K562 (cell line): ENCODE measurements around the gene CEP192. TPM values are rescaled to one million over a fixed set of nuclear protein-coding genes. Genes with fewer than 3 reads are reported as not detected.

ENCODE experiments used
- ATAC-seq: fragments of 200-7000 bp; cut with Tn5 transposase; 3 replicates; pipeline ENCODE4 v1.9.1; 2020; ENCODE audit warnings: moderate library complexity
- BruUV-seq: library from RNA; stranded (reverse); fragments of 400-500 nt; replicated peaks from 2 replicates; lab custom pipeline; 2021; lab: Mats Ljungman, UMichigan
- CTCF ChIA-PET: fragments of 300-600 bp; formaldehyde crosslinking; extraction: SDS; loops from one replicate; lab custom pipeline; 2021; ENCODE audit warnings: low intra/inter-chr PET ratio; lab: Yijun Ruan, JAX
- POLR2A ChIA-PET: fragments of 300-600, 350-650 bp; sonication (Branson Sonifier 250); formaldehyde crosslinking; extraction: SDS; loops from one replicate; lab custom pipeline; 2021; ENCODE audit warnings: antibody characterized with exemption, inconsistent platforms; lab: Yijun Ruan, JAX
- DNase-seq, 4 experiments: peaks; one replicate each; pipeline versions ENCODE4 v3.0.0 to v3.0.0-alpha.2; 2011 to 2018; ENCODE audit warnings: low spot score in 3 of 4, mixed read lengths in 3 of 4; ENCODE audit errors: extremely low read depth in 1 of 4
- FAIRE-seq: peaks from 2 replicates; lab custom pipeline; 2011; peaks lifted over from hg19 to GRCh38; lab: Jason Lieb, UNC
- H2AFZ ChIP-seq: 2 replicates; pipeline ENCODE4 v1.6.0; 2011; ENCODE audit warnings: low read depth, low read length, control low read depth, inconsistent platforms
- H3K27ac ChIP-seq: fragments of 200-600 bp; 3 replicates; pipeline ENCODE4 v1.8.0; 2011; ENCODE audit warnings: low read depth, mild to moderate bottlenecking, control low read depth, inconsistent platforms, low read length, moderate library complexity, mixed read lengths; ENCODE audit errors: extremely low read depth
- H3K27me3 ChIP-seq, 2 experiments: fragments of 300-600 bp in 1 of 2; 2 replicates in 1 of 2; 3 replicates in 1 of 2; pipeline versions ENCODE4 v1.6.0 to v1.8.0; 2011; ENCODE audit warnings: inconsistent platforms in 2 of 2, low read length in 2 of 2, mild to moderate bottlenecking in 1 of 2, mixed read lengths in 1 of 2, moderate library complexity in 1 of 2; ENCODE audit not compliant: control insufficient read depth in 2 of 2, insufficient read depth in 2 of 2
- H3K36me3 ChIP-seq: fragments of 300-600 bp; 3 replicates; pipeline ENCODE4 v1.8.0; 2011; ENCODE audit warnings: mild to moderate bottlenecking, low read length, inconsistent platforms; ENCODE audit not compliant: control insufficient read depth, insufficient read depth
- H3K4me1 ChIP-seq, 2 experiments: fragments of 200-600 bp in 1 of 2; replicated peaks in 1 of 2; 2 replicates in 1 of 2; 3 replicates in 1 of 2; pipeline versions ENCODE4 v1.5.1 to v1.8.0; 2011; ENCODE audit warnings: inconsistent platforms in 2 of 2, low read length in 2 of 2, mild to moderate bottlenecking in 1 of 2, mixed read lengths in 1 of 2, moderate library complexity in 1 of 2; ENCODE audit not compliant: control insufficient read depth in 2 of 2, insufficient read depth in 2 of 2
- H3K4me2 ChIP-seq: 2 replicates; pipeline ENCODE4 v1.6.1; 2011; ENCODE audit warnings: low read length, control low read depth, inconsistent platforms, mixed read lengths; ENCODE audit not compliant: insufficient read depth
- H3K4me3 ChIP-seq: fragments of 200-600 bp; sonication (generic), shearing (Covaris generic); 2 replicates; pipeline ENCODE4 v1.5.1; 2016; ENCODE audit warnings: control low read depth, inconsistent platforms
- H3K79me2 ChIP-seq: fragments of 200-600 bp; 3 replicates; pipeline ENCODE4 v1.8.0; 2011; ENCODE audit warnings: low read length, inconsistent platforms; ENCODE audit not compliant: control insufficient read depth, insufficient read depth
- H3K9ac ChIP-seq, 2 experiments: 2 replicates each; pipeline versions ENCODE4 v1.6.0 to v1.6.1; 2011; ENCODE audit warnings: low read depth in 2 of 2, low read length in 2 of 2, control low read depth in 1 of 2, inconsistent platforms in 1 of 2, mild to moderate bottlenecking in 1 of 2, mixed read lengths in 1 of 2; ENCODE audit not compliant: insufficient read depth in 1 of 2
- H3K9me1 ChIP-seq: one replicate; pipeline ENCODE4 v1.6.0; 2011; ENCODE audit warnings: inconsistent platforms, mild to moderate bottlenecking, low read length, moderate library complexity; ENCODE audit not compliant: control insufficient read depth, insufficient read depth
- H3K9me3 ChIP-seq: replicated peaks from 2 replicates; pipeline ENCODE4 v1.5.1; 2011; ENCODE audit warnings: low read depth, low read length, inconsistent platforms; ENCODE audit not compliant: control insufficient read depth, insufficient read depth
- H4K20me1 ChIP-seq: replicated peaks from 2 replicates; pipeline ENCODE4 v1.6.1; 2011; ENCODE audit warnings: low read length, inconsistent platforms, mixed read lengths; ENCODE audit not compliant: control insufficient read depth, insufficient read depth
- CGGBP1 ChIP-seq: fragments of 250-450 bp; sonication (Bioruptor Pico); IDR thresholded peaks from 2 replicates; pipeline ENCODE4 v1.9.0; 2021; ENCODE audit warnings: mild to moderate bottlenecking
- FOXK2 ChIP-seq, 2 experiments: fragments of 450-650 bp; IDR thresholded peaks in 1 of 2; conservative IDR thresholded peaks in 1 of 2; 2 replicates each; pipeline ENCODE4 v1.6.1; 2016; ENCODE audit warnings: low read depth in 2 of 2, mild to moderate bottlenecking in 1 of 2
- GTF2E2 ChIP-seq: fragments of 200-800 bp; sonication (Bioruptor generic); IDR thresholded peaks from 2 replicates; pipeline ENCODE4 v1.6.1; 2016; ENCODE audit warnings: missing genetic modification characterization, missing compliant biosample characterization
- MAFK ChIP-seq: IDR thresholded peaks from 2 replicates; pipeline ENCODE4 v1.6.1; 2011; ENCODE audit warnings: low read length, improper control_type of control experiment
- PRDM10 ChIP-seq: fragments of 450-650 bp; IDR thresholded peaks from 2 replicates; pipeline ENCODE4 v1.6.1; 2018; ENCODE audit not compliant: partially characterized antibody
- SIN3A ChIP-seq, 2 experiments: fragments of 150-350 bp in 1 of 2; IDR thresholded peaks; 2 replicates each; pipeline ENCODE4 v1.6.1; 2011 to 2016; ENCODE audit warnings: borderline replicate concordance in 2 of 2, low read depth in 2 of 2, low read length in 2 of 2, mild to moderate bottlenecking in 2 of 2, moderate library complexity in 2 of 2; ENCODE audit not compliant: control insufficient read depth in 1 of 2
- SRSF9 ChIP-seq: fragments of 200-400 bp; formaldehyde crosslinking; IDR thresholded peaks from 2 replicates; pipeline ENCODE4 v1.6.1; 2017; ENCODE audit warnings: low read depth, low read length, borderline replicate concordance
- TCF15 ChIP-seq: fragments of 250-450 bp; sonication (Bioruptor Pico); IDR thresholded peaks from 2 replicates; pipeline ENCODE4 v1.8.0; 2022; ENCODE audit warnings: moderate library complexity, mild to moderate bottlenecking, inconsistent platforms
- TOE1 ChIP-seq, 2 experiments: fragments of 450-650 bp in 1 of 2; sonication (generic) in 1 of 2; formaldehyde crosslinking in 1 of 2; IDR thresholded peaks; 2 replicates each; pipeline versions ENCODE4 v1.7.1 to v1.8.0; 2016 to 2022; ENCODE audit warnings: borderline replicate concordance in 2 of 2, mild to moderate bottlenecking in 2 of 2, antibody characterized with exemption in 1 of 2, inconsistent platforms in 1 of 2, low read depth in 1 of 2, missing genetic modification reagents in 1 of 2, moderate library complexity in 1 of 2
- ZNF586 ChIP-seq: fragments of 450-650 bp; formaldehyde crosslinking; conservative IDR thresholded peaks from 2 replicates; pipeline ENCODE4 v1.4.0; 2020; ENCODE audit warnings: mild to moderate bottlenecking, moderate library complexity
- WGBS: fragments of 100-300 bp; shearing (Covaris generic); methylation state at CpG from one replicate; pipeline ENCODE4 v1.1.6; 2016; ENCODE audit warnings: low coverage, mixed read lengths; ENCODE audit not compliant: insufficient coverage; ENCODE audit errors: missing lambda C conversion rate; 5-methylcytosine and 5-hydroxymethylcytosine counted together
- in situ Hi-C: fragments of 300-500 bp; cut with MboI; formaldehyde crosslinking; loops from 4 replicates; pipeline ENCODE4 v1.15.0; 2018; ENCODE audit warnings: inconsistent platforms, mixed read lengths
- intact Hi-C: fragments of 100-400 bp; cut with micrococcal nuclease; formaldehyde crosslinking; loops from 2 replicates; pipeline ENCODE4 v1.14.2; 2022
- polyA plus RNA-seq, 8 experiments: library from polyadenylated mRNA; depleted of rRNA in 4 of 8; stranded (reverse) in 5 of 8; unstranded in 3 of 8; fragments of >200 nt; fragmentation: Nextera tagmentation in 2 of 8; fragmentation: Illumina TruSeq in 1 of 8; extraction: Ambion mirVana in 2 of 8; extraction: Trizol in 1 of 8; gene quantifications; 2 replicates each; pipeline versions ENCODE4 v1.2.1 to v1.2.3, GENCODE V29; 2011 to 2014; ENCODE audit warnings: inconsistent platforms in 1 of 8, missing spikeins in 1 of 8
- total RNA-seq, 7 experiments: library from RNA; depleted of rRNA in 6 of 7; stranded (reverse); fragments of >200 nt in 6 of 7; fragmentation: Illumina TruSeq in 2 of 7; extraction: Trizol in 2 of 7; gene quantifications; 2 replicates each; pipeline versions ENCODE4 v1.2.1 to v1.2.3, GENCODE V29; 2011 to 2021; ENCODE audit warnings: low replicate concordance in 1 of 7

Gene CEP192
- total and polyA plus RNA-seq, 9 of the 15 experiments (the other 6 are each of a cell fraction or from before 2014, with no cell fraction given): 14.4 to 54.4 (median 35.8) TPM

- TF ChIP-seq TCF15 (CRISPR knock-in tag) (no peak), PRDM10 (no peak), FOXK2 (conservative IDR thresholded peaks at IDR 0.05 in 1 of 2, IDR thresholded peaks at IDR 0.05 in 1 of 2; ENCODE audit: low read depth in 2 of 2) (no peak), ZNF586 (no peak), SRSF9 (no peak)
- TF ChIP-seq, all 486 proteins: peak for 0
Measured at GRCh38 chr18:13036622-13037320, 45.6 kb downstream of the CEP192 start (continued).

- H3K4me2 ChIP-seq: no peak overlapping the region
- ATAC-seq: no peak
- intact Hi-C loops (no loop called here), in situ Hi-C loops (loop anchor here (10.0 kb wide), 1 partner anchor 1135 kb away; the partner anchor contains the start of gene MPPE1)
- POLR2A ChIA-PET: no interaction called here
- peaks cover 22% of the 10 kb centered on the region for H3K79me2 ChIP-seq
- H2AFZ ChIP-seq: no peak overlapping the region
- WGBS: 94% methylated on average over 1 of the region's 1 CpG
- DNase-seq: no peak
- H3K4me3 ChIP-seq: no peak overlapping the region
- CTCF ChIA-PET: no interaction called here
- no peak for FAIRE-seq
- no peaks in the 10 kb centered on the region for H4K20me1 ChIP-seq
- H3K36me3 ChIP-seq: peaks cover 81% of the 10 kb centered on the region
- H3K4me1 ChIP-seq: peaks cover 0 to 2% of the 10 kb centered on the region in 2 experiments; a peak in 1 of 5 replicates
- no peak overlapping the region for H3K9ac ChIP-seq
- no TSS peak for BruUV-seq
- no peaks in the 10 kb centered on the region for H3K9me3 ChIP-seq
- no peaks in the 10 kb centered on the region for H3K27me3 ChIP-seq
- H3K9me1 ChIP-seq: no peaks in the 10 kb centered on the region
- TF ChIP-seq CGGBP1 (CRISPR knock-in tag) (no peak), GTF2E2 (tag) (no peak), SIN3A (IDR thresholded peaks at IDR 0.05; ENCODE audit: borderline replicate concordance in 2 of 2, control insufficient read depth in 1 of 2, low read depth in 2 of 2, low read length in 2 of 2) (no peak), TOE1 (IDR thresholded peaks at IDR 0.05; ENCODE audit: borderline replicate concordance) (no peak), TOE1 (CRISPR knock-in tag; IDR thresholded peaks at IDR 0.05; ENCODE audit: borderline replicate concordance, low read depth) (no peak), MAFK (no peak)
- no peak overlapping the region for H3K27ac ChIP-seq
Measured at GRCh38 chr18:13039806-13040205, 48.6 kb downstream of the CEP192 start.
